OCI-M2 (cell line): ENCODE measurements around the gene FICD.
A peak's percentile ranks its signal among the peaks of the same experiment; 100 is the strongest.
"Not testable (repeated sequence)": the region's sequence is repeated elsewhere in the genome, so short reads cannot be mapped to it uniquely, and the experiment has no call there.

Experiments used
- DNase-seq: peaks from one replicate; lab custom pipeline; 2025; ENCODE audit not compliant: unreplicated experiment; lab: John Stamatoyannopoulos, UW

FICD gene

GRCh38 chr12:108531929-108532848 is 17.1 kb downstream of the FICD start:
- no peak for DNase-seq

DNA sequence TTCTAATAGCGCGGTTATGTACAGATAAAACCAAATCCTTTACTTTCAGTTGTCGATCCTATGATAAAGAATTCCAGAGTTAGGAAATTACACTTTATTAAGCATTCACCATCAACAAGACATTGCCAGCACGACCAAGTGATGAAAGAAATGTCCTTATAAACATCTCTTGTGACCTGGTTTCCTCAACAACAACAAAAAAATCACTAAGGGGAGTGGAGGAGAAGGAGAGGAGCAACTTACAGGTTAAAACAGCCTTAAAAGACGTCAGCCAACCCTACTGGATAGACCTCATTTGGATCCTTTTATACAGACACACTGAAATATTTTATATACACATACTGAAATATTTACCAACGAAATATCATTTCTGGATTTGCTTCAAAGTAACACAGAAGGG is 23.1 kb downstream of the FICD start:
- no peak for DNase-seq

DNA sequence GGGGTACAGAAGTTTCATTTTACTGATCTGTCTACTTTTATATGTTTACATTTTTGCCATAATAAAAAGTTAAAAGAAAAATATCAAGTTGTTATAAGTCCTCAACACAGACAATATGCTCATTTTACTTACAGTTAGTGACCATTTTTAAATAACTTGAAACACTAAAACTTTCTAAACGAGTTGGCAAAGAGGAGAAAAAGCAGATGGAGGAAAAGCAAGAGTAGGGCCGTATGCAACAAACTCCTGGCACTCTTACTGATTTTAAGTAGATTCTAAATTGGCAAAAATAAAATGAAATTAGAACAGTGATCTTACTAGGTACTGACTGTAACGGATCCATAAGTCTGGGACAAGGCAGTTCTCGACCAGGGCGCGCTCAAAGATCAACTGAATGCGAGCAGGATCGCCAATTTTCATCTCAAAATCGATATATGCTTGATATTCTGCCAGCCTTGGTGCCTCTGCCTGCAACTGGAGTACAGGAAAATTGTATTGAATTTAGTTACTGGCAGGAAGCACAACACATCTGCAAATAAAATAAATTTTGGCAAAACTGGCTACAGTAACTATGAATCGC is 23.6 kb downstream of the FICD start:
- no peak for DNase-seq

GRCh38 chr12:108542320-108542719 is 27.2 kb downstream of the FICD start:
- DNase-seq, result no peak

DNA sequence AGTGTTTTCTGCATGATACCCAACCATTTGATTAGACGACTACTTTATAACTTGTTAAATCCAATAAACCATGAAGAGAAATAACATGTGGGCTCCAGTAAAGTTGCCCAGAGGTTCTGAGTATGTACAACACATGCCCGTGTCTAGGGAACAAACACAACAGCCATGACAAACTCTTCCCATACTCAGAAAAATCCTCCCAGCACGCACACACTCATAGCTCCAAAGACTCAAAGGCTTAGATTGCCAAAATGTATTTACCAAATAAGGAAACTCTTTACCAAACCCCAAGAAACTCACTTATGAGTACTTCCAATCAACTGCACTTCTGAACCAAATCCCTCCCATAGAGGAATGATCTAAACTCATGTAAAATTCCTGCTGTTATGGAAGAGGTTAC is 28.6 kb downstream of the FICD start:
- no peak for DNase-seq

DNA sequence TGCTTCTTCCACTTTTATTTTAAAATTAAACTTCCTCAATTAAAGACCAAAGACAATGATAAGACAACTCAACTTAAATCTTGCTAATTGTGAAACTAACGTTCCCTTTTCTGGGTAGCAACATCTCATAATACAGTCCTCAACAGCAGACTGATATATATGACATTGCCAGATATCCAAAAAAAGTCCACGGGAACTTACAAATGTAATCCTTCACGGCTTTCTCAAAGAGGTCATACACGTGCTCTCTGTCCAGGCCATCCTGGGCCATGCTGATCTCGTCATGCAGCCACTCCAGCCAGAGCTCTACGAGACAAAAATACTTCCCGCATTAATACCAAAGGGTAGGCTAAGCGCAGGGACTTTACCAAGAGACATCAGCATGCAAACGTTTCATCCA is 32.6 kb downstream of the FICD start:
- no peak for DNase-seq

DNA sequence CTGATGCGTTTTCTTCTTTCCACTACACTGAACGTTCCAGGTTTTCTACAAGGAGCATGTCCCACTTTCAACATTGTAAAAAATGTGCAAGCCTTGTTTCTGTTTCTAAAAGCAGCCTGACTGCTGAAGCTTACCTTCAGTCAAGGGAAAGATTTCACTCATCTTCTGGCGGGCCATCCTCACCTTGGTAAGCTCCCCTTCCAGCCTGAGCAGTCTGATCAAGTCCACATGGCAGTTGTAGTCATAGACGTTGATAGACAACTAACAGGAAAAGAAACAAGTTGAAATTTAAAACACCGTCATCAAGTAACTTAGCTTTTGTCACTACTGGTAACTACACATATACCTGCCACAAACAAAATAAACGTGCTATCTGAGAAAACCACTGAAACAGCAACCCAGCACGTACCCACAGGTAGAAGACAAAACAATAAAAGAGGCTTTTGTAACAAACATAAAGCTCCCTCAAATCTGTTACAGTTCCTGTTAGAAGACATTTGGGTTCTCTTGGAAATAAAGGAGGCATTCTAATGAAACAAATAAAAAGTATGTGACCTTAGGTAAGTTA is 34.0 kb downstream of the FICD start:
- no peak for DNase-seq

DNA sequence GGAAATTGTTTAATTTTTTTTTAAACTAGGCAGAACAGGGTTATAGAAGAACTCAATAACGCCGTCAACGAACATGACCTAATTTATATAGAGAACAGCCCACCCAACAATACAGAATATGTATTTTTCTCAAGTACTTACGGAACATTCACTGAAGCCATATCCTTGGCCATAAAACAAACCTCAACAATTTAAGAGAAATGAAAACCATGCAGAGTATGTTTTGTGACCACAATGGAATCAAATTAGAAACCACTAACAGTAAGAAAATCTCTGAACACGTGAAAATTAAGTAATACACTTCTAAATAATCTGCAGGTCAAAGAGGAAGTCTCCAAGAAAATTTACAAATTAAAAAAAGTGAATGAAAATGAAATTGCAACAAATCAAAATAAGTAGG is 36.5 kb downstream of the FICD start:
- no peak for DNase-seq

GRCh38 chr12:108553799-108554198 is 38.7 kb downstream of the FICD start:
- no peak for DNase-seq

DNA sequence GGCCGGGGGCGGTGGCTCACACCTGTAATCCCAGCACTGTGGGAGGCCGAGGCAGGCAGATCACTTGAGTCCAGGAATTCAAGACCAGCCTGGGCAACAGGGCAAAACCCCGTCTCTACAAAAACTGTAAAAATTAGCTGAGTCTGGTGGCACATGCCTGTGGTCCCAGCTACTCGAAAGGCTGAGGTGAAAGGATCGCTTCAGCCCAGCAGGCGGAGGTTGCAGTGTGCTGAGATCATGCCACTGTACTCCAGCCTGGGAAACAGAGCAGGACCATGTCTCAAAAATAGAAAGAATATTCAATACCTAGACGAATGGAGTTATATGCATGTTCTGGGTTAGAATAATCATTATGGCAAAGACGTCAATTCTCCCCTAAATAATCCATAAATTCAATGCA is 40.3 kb downstream of the FICD start:
- not testable (repeated sequence) for DNase-seq

DNA sequence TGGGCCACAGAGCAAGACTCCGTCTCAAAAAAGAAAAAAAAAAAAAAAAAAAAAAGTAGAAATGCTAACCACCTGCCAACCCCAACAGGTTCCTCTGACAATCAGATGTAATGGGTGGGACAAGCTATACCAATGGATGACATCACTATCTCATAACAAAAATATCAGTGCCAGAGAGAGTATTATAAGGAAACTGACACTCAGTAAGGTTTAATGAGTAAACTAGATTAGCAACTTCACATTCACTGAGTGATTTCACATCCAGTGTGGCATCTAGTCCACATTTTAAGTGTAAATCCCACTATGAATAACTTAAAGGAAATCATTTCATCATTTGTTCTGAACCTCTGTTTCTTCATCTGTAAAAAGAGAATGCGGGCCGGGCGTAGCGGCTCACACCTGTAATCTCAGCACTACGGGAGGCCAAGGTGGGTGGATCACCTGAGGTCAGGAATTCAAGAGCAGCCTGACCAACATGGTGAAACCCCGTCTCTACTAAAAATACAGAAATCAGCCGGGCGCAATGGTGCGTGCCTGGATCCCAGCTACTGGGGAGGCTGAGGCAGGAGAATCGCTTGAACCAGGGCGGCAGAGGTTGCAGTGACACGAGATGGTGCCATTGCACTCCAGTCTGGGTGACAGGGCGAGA is 44.1 kb downstream of the FICD start:
- DNase-seq, result no peak

GRCh38 chr12:108559748-108560147 is 44.7 kb downstream of the FICD start:
- DNase-seq, result no peak

- no peak for DNase-seq
These were observed 45.2 kb downstream of the FICD start for GRCh38 chr12:108560321-108560721.

GRCh38 chr12:108560752-108561719 is 46.0 kb downstream of the FICD start, which contains the start of gene SART3:
TSS of gene SART3 (minus strand) at chr12:108561173. CDS start at chr12:108561154, 19 bp downstream.
- peak; percentile 77 for DNase-seq

GRCh38 chr12:108561852-108562347 is 46.8 kb downstream of the FICD start:
- no peak for DNase-seq

DNA sequence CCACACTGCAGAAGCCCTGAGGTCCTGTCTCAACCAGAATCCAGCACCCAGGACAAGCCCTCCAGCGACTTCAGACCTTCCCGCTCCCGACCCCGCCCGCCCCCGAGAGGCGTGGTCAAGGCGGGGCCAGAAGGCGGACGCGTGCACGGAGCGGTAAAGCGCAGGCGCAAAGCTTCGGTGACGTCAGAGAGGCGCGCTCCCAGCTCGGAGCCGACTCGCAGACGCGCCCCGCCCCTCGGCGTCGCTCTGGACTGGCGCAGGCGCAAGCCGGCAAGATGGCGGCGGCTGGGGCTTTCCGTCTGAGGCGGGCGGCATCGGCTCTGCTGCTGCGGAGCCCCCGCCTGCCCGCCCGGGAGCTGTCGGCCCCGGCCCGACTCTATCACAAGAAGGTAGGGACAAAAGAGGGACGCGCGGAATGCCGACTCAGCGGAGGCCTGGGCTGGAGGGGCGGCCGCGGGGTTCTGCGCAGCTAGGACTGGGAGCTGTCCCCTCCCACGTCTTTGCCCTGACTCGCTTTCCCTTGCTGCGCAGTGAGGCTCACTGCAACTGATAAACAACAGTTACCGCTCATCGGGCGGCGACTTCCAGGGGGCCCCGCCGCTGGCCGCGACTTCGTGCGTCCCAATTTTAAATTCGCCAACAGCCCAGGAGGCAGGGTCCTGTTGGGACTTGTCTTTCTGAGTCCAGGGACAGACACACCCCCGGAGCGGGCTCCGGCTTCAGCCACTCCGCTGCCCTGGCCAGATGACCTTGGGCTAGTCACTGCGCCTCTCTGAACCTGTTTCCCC is 47.5 kb downstream of the FICD start, which contains the start of gene ISCU:
ISCU (plus strand) TSS at position 249 of the 788 bp plus-strand sequence; CDS start at position 276, 27 bp downstream.
- peak; percentile 44 for DNase-seq

DNA sequence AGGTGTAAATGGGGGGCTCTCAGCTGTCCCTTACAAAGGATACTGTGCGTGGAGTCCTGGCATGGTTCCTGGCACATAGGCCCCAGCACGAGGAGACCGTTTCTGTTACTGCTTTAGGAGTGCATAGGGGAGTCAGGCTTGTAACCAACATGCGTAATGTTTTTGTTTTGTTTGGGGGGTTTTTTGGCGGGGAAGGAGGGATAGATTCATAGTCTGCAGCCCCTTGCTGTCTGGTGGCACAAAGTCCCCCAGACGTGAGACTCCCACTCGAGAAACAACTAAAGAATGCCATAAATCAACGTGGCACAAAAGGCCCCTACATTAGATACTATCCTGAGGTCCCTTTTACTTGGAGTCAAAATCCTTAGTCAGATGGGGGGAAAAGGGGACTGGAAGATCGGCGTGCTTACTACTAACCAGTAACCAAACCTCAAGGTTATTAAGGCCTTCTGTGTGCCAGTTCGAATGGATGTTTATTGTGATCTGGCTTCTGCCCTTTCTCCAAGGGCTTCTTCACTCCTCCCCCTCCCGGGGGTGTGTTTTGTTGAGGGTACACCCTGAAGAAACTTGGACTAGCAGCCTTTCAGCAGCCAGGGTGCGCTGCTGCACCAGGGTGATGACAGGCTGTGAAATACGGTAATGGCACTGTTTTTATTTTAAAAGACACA is 48.2 kb downstream of the FICD start:
- DNase-seq, result peak; percentile 31

- no peak for DNase-seq
These were observed 48.7 kb downstream of the FICD start for GRCh38 chr12:108563804-108564151.

- DNase-seq, result no peak
These were observed 49.6 kb downstream of the FICD start for GRCh38 chr12:108564724-108565123.
